Esophagus muscularis mucosa (tissue), 4 donors: Measurements from ENCODE around the gene PRKCH.

Source experiments
- EP300 ChIP-seq: sonication (generic); formaldehyde crosslinking; IDR thresholded peaks from one replicate; pipeline ENCODE4 v1.6.1; 2017; ENCODE audit warnings: antibody characterized with exemption
- POLR2A ChIP-seq: fragments of 450-650 bp; IDR thresholded peaks from one replicate; pipeline ENCODE4 v1.6.1; 2017; ENCODE audit warnings: antibody characterized with exemption, moderate library complexity, mild to moderate bottlenecking, low read depth
- POLR2AphosphoS5 ChIP-seq, 2 donors: sonication (generic); formaldehyde crosslinking; IDR thresholded peaks; one replicate each; pipeline ENCODE4 v1.6.1; 2017; ENCODE audit warnings: antibody characterized with exemption in 2 of 2
- TF ChIP-seq, protein P1 (sequence below), 3 experiments: fragments of 200-600 bp in 2 of 3; fragments of 450-650 bp in 1 of 3; sonication (generic) in 2 of 3; IDR thresholded peaks; one replicate each; pipeline ENCODE4 v1.5.1; 2017 to 2019; ENCODE audit warnings: antibody characterized with exemption in 3 of 3, mild to moderate bottlenecking in 2 of 3, moderate library complexity in 1 of 3

- TF ChIP-seq, protein P1, sequence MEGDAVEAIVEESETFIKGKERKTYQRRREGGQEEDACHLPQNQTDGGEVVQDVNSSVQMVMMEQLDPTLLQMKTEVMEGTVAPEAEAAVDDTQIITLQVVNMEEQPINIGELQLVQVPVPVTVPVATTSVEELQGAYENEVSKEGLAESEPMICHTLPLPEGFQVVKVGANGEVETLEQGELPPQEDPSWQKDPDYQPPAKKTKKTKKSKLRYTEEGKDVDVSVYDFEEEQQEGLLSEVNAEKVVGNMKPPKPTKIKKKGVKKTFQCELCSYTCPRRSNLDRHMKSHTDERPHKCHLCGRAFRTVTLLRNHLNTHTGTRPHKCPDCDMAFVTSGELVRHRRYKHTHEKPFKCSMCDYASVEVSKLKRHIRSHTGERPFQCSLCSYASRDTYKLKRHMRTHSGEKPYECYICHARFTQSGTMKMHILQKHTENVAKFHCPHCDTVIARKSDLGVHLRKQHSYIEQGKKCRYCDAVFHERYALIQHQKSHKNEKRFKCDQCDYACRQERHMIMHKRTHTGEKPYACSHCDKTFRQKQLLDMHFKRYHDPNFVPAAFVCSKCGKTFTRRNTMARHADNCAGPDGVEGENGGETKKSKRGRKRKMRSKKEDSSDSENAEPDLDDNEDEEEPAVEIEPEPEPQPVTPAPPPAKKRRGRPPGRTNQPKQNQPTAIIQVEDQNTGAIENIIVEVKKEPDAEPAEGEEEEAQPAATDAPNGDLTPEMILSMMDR (IDR thresholded peaks at IDR 0.05) = no peak
- TF ChIP-seq POLR2A = no peak
- no peak for TF ChIP-seq POLR2AphosphoS5 (IDR thresholded peaks at IDR 0.05)
- no peak for TF ChIP-seq EP300
Observed at GRCh38 chr14:61511558-61511948, 190.2 kb downstream of the PRKCH start.
